Measurements from ENCODE around the gene HOXC10. TPM values are rescaled to one million over a fixed set of nuclear protein-coding genes. Genes with fewer than 3 reads are reported as not detected.

Gene HOXC10
- total and polyA plus RNA-seq, 2 of the 8 experiments (the other 6 are each of a cell fraction or from before 2014, with no cell fraction given): not detected

DNA sequence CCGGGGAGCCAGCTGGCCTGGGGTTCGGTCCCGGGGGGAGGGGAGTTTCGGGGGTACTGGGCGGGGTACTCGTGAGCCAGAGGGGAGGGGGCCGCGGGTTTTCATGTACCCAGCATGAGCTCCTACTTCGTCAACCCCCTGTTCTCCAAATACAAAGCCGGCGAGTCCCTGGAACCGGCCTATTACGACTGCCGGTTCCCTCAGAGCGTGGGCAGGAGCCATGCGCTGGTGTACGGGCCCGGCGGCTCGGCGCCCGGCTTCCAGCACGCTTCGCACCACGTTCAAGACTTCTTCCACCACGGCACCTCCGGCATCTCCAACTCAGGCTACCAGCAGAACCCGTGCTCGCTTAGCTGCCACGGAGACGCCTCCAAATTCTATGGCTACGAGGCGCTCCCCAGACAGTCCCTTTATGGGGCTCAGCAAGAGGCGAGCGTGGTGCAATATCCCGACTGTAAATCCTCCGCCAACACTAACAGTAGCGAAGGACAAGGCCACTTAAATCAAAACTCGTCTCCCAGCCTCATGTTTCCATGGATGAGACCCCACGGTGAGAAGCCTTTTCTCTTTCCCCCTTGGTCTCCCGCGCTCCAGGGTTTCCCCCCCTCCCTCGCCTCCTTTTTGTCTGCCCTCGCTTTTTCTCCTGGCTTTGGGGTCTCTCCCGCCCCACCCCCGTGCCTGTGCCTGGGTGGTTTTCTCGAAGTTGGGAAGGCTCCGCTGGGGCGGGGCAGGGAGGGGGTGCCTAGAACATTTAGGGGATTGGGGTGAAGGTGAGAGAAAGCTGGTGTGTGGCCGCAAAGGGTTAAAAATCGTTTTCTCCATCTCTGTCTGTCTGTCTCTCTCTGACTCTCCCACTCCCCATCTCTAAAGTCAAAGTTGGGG, 24.5 kb downstream of the HOXC10 start (continued):
- TF ChIP-seq SUZ12 (IDR thresholded peaks at IDR 0.05; ENCODE audit: low read length): peak; percentile 99
